Testis (tissue), 3 donors: Measurements from ENCODE around the gene MMP15. TPM values are rescaled to one million over a fixed set of nuclear protein-coding genes. Genes with fewer than 3 reads are reported as not detected.
"Not testable (repeated sequence)": the region's sequence is repeated elsewhere in the genome, so short reads cannot be mapped to it uniquely, and the experiment has no call there.

Experiments used
- DNase-seq: peaks from one replicate; pipeline ENCODE4 v3.0.0-alpha.2; 2019
- H3K27ac ChIP-seq, 2 donors: fragments of 200-600 bp; sonication (generic); one replicate each; pipeline ENCODE4 v1.5.1; 2019
- H3K27me3 ChIP-seq: fragments of 200-600 bp; sonication (generic); one replicate; pipeline ENCODE4 v1.5.1; 2019
- H3K36me3 ChIP-seq: fragments of 200-600 bp; sonication (generic); one replicate; pipeline ENCODE4 v1.5.1; 2017; ENCODE audit warnings: low read depth; ENCODE audit errors: missing control alignments
- H3K4me1 ChIP-seq: fragments of 200-600 bp; sonication (generic); one replicate; pipeline ENCODE4 v1.5.1; 2019
- H3K4me3 ChIP-seq, 2 donors: fragments of 200-600 bp; sonication (generic); one replicate each; pipeline ENCODE4 v1.5.1; 2017 to 2019
- H3K9me3 ChIP-seq: fragments of 200-600 bp; sonication (generic); one replicate; pipeline ENCODE4 v1.5.1; 2017
- CTCF ChIP-seq, 3 experiments: fragments of 450-650 bp in 2 of 3; fragments of 200-600 bp in 1 of 3; sonication (generic) in 1 of 3; IDR thresholded peaks; one replicate each; pipeline ENCODE4 v1.5.1; 2016 to 2019; ENCODE audit warnings: antibody characterized with exemption in 3 of 3, mild to moderate bottlenecking in 2 of 3, moderate library complexity in 1 of 3
- POLR2A ChIP-seq: fragments of 450-650 bp; IDR thresholded peaks from one replicate; pipeline ENCODE4 v1.6.1; 2017; ENCODE audit warnings: antibody characterized with exemption, mild to moderate bottlenecking, moderate library complexity
- WGBS, 2 donors: methylation state at CpG; one replicate each; pipeline ENCODE4 v1.1.5; 2018; 5-methylcytosine and 5-hydroxymethylcytosine counted together
- intact Hi-C: fragments of 100-400 bp; cut with DNase I; formaldehyde crosslinking; loops from one replicate; pipeline ENCODE4 v1.15.1; 2023; ENCODE audit warnings: low total_unique reads
- polyA plus RNA-seq: library from polyadenylated mRNA; stranded (reverse); fragments of 350-450 nt; fragmentation: Illumina TruSeq; extraction: RNeasy Lipid Tissue Mini Kit (QIAGEN cat#74804); gene quantifications from one replicate; pipeline ENCODE4 v1.2.3, GENCODE V29; 2014; ENCODE audit warnings: low read depth, low replicate concordance; ENCODE audit not compliant: insufficient read depth
- total RNA-seq, 2 donors: library from RNA; depleted of rRNA; stranded (reverse); fragments of >200 nt; gene quantifications; one replicate each; pipeline ENCODE4 v1.2.3, GENCODE V29; 2016

MMP15 gene
- total and polyA plus RNA-seq, 3 donors from 2014 or later = 80.6 to 300 (median 194) TPM

DNA sequence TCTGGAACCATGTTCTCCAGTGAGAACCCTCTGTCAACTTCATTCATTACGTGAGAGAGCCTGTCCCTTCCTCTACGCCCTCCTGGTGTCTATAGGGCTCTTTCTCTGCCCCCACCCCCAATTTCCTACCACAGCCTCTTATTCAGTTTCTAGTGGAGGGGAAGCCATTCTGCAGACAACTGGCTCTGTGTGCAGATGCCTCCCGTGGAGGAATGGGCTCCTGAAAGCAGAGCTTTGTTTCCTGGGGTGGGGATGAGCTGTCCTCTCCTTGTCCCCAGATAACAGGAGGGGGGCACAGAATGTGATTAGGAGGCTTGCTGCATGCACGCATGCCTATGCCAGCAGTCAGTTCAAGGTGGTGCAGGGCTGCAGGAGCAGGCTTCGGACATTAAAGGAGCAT lies 31.6 kb downstream of the MMP15 start:
- no peak for TF ChIP-seq CTCF (IDR thresholded peaks at IDR 0.05)
- no peak for TF ChIP-seq POLR2A
- Histone ChIP-seq H3K27ac (no peak overlapping the region), H3K9me3 (no peaks in the 10 kb centered on the region), H3K4me1 (peaks cover 9% of the 10 kb centered on the region), H3K4me3 (no peak overlapping the region), H3K36me3 (no peaks in the 10 kb centered on the region), H3K27me3 (no peaks in the 10 kb centered on the region)
- 60 to 62% methylated on average over 5 of the region's 5 CpGs for WGBS, 2 donors
- intact Hi-C loops = no loop called here
- DNase-seq = no peak

GRCh38 chr16:58057784-58058183 lies 32.2 kb downstream of the MMP15 start:
- no peak for DNase-seq
- Histone ChIP-seq H3K4me3 (no peak overlapping the region), H3K36me3 (no peaks in the 10 kb centered on the region), H3K9me3 (no peaks in the 10 kb centered on the region), H3K4me1 (peaks cover 9% of the 10 kb centered on the region), H3K27ac (no peak overlapping the region), H3K27me3 (no peaks in the 10 kb centered on the region)
- intact Hi-C loops = no loop called here
- WGBS, 2 donors = 66 to 69% methylated on average over 3 of the region's 3 CpGs
- TF ChIP-seq POLR2A (no peak), CTCF (IDR thresholded peaks at IDR 0.05) (no peak)

DNA sequence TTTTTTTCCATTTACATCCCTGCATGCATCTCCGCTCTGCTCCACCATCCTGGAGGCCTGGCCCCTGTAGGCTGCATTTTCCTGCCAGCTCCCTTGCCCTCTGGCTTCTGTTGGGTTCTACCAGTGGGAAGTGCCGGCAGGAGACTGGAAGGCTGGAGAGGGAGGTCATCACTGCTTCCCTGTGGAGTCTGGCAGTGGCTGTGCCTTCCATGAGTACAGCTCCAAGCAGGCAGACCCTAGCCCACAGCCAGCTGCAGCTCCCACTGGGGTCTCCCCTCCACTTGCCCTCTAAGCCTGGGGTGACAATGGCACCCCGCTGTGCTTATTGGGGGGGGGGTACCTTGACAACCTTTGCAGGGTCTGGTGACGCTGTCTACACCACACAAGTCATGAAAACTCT lies 37.3 kb downstream of the MMP15 start:
- TF ChIP-seq POLR2A (no peak), CTCF (IDR thresholded peaks at IDR 0.05) (no peak)
- 86 to 91% methylated on average over 4 of the region's 4 CpGs for WGBS, 2 donors
- Histone ChIP-seq H3K27me3 (no peaks in the 10 kb centered on the region), H3K9me3 (no peaks in the 10 kb centered on the region), H3K4me3 (no peak overlapping the region), H3K27ac (no peak overlapping the region), H3K36me3 (no peaks in the 10 kb centered on the region), H3K4me1 (no peaks in the 10 kb centered on the region)
- intact Hi-C loops = no loop called here
- no peak for DNase-seq

- Histone ChIP-seq H3K27me3 (no peaks in the 10 kb centered on the region), H3K4me3 (no peak overlapping the region), H3K9me3 (no peaks in the 10 kb centered on the region), H3K36me3 (no peaks in the 10 kb centered on the region), H3K4me1 (no peaks in the 10 kb centered on the region), H3K27ac (no peak overlapping the region)
- intact Hi-C loops = no loop called here
- TF ChIP-seq CTCF (IDR thresholded peaks at IDR 0.05) (no peak), POLR2A (no peak)
- no peak for DNase-seq
- 57 to 60% methylated on average over 6 to 8 of the region's 8 CpGs for WGBS, 2 donors
Observed at GRCh38 chr16:58063377-58064076, 38.0 kb downstream of the MMP15 start.

GRCh38 chr16:58070585-58070984 lies 45.0 kb downstream of the MMP15 start:
- Histone ChIP-seq H3K27ac (no peak overlapping the region), H3K36me3 (no peaks in the 10 kb centered on the region), H3K27me3 (no peaks in the 10 kb centered on the region), H3K9me3 (no peaks in the 10 kb centered on the region), H3K4me1 (no peaks in the 10 kb centered on the region), H3K4me3 (no peak overlapping the region)
- DNase-seq = no peak
- 72 to 93% methylated on average over 4 of the region's 4 CpGs for WGBS, 2 donors
- TF ChIP-seq POLR2A (no peak), CTCF (IDR thresholded peaks at IDR 0.05) (no peak)
- intact Hi-C loops = no loop called here

DNA sequence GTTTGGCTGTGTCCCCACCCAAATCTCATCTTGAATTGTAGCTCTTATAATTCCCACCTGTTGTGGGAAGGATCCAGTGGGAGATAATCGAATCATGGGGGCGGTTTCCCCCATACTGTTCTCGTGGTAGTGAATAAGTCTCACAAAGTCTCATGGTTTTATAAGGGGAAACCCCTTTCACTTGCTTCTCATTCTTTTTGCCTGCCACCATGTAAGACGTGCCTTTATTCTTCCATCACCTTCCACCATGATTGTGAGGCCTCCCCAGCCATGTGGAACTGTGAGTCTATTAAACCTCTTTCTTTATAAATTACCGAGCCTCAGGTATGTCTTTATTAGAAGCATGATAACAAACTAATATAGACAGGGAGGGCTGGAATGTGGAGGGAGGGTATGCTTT lies 46.6 kb downstream of the MMP15 start:
- WGBS, 2 donors = 89 to 91% methylated on average over 5 of the region's 5 CpGs
- H3K4me3 ChIP-seq, H3K4me1 ChIP-seq, DNase-seq, intact Hi-C loops, H3K36me3 ChIP-seq, H3K27me3 ChIP-seq, H3K27ac ChIP-seq, H3K9me3 ChIP-seq: not testable (repeated sequence)

DNA sequence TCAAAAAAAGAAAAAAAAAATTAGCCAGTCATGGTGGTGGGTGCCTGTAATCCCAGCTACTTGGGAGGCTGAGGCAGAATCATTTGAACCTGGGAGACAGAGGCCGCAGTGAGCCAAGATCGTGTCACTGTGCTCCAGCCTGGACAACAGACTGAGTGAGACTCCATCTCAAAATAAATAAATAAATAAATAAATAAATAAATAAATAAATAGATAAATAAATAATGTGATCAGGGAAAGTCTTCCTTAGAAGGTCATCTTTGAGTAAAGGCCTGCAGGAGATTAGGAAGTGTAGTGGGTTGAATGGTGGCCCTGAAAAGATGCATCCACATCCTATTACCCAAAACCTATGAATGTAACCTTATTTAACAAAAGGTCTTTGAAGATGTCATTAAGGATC lies 47.5 kb downstream of the MMP15 start:
- H3K9me3 ChIP-seq, H3K27ac ChIP-seq, intact Hi-C loops, H3K36me3 ChIP-seq, H3K4me1 ChIP-seq, DNase-seq, H3K27me3 ChIP-seq, H3K4me3 ChIP-seq: not testable (repeated sequence)
- WGBS, 2 donors = 95% methylated on average over 2 of the region's 2 CpGs
